Spleen (tissue), 7 donors: ENCODE measurements around the gene RAD51.
"Not testable (repeated sequence)": the region's sequence is repeated elsewhere in the genome, so short reads cannot be mapped to it uniquely, and the experiment has no call there.

Experiments used
- CTCF ChIP-seq, 11 experiments: fragments of 200-600 bp in 7 of 11; fragments of 450-650 bp in 4 of 11; sonication (generic) in 4 of 11; IDR thresholded peaks in 8 of 11; conservative IDR thresholded peaks in 3 of 11; 1 replicate in 7 of 11; 2 replicates in 4 of 11; pipeline versions ENCODE4 v1.4.0 to v1.8.0; 2016 to 2021; ENCODE audit warnings: antibody characterized with exemption in 11 of 11, inconsistent platforms in 4 of 11, mild to moderate bottlenecking in 1 of 11
- POLR2A ChIP-seq, 3 donors: fragments of 450-650 bp; IDR thresholded peaks; one replicate each; pipeline ENCODE4 v1.5.1; 2017; ENCODE audit warnings: antibody characterized with exemption in 3 of 3, mild to moderate bottlenecking in 1 of 3
- donor health status: DM: no; HTN: no; CAD: no; lungs with moderate emphysema.
- donor health status: DM: no; HTN: no; CAD: no.
- donor health status: DM: no; HTN: no; CAD: no.

GRCh38 chr15:40676906-40677305 lies 18.1 kb upstream of the RAD51 start:
- TF ChIP-seq CTCF (IDR thresholded peaks at IDR 0.05 in 8 of 11, conservative IDR thresholded peaks at IDR 0.05 in 3 of 11); POLR2A (IDR thresholded peaks at IDR 0.05): not testable (repeated sequence)
